A549 (cell line): ENCODE data around the gene UNC93A. TPM values are rescaled to one million over a fixed set of nuclear protein-coding genes. Genes with fewer than 3 reads are reported as not detected.

Experiments
- ATAC-seq, 2 experiments: fragments of 200-7000 bp in 1 of 2; fragments of >200 bp in 1 of 2; cut with Nextera tagmentation in 1 of 2; cut with Tn5 transposase in 1 of 2; 3 replicates each; pipeline versions ENCODE4 v1.8.0 to v1.9.1; 2018 to 2020; ENCODE audit warnings: mild to moderate bottlenecking in 1 of 2, moderate library complexity in 1 of 2
- CTCF ChIA-PET: fragments of 300-600 bp; sonication (Branson Sonifier 250); formaldehyde crosslinking; extraction: SDS; loops from one replicate; lab custom pipeline; 2021; ENCODE audit warnings: antibody characterized with exemption, inconsistent platforms; lab: Yijun Ruan, JAX
- POLR2A ChIA-PET: fragments of 350-600 bp; formaldehyde crosslinking; extraction: SDS; loops from one replicate; lab custom pipeline; 2021; ENCODE audit warnings: antibody characterized with exemption, inconsistent platforms; lab: Yijun Ruan, JAX
- DNase-seq, 2 experiments: peaks; one replicate each; pipeline versions ENCODE4 v3.0.0 to v3.0.0-alpha.2; 2011 to 2016; ENCODE audit warnings: low read depth in 1 of 2, low spot score in 1 of 2
- FAIRE-seq: peaks from 2 replicates; lab custom pipeline; 2011; peaks lifted over from hg19 to GRCh38; lab: Jason Lieb, UNC
- H3K27ac ChIP-seq, 2 experiments: fragments of >200 bp; sonication (Bioruptor Twin); formaldehyde crosslinking; 3 replicates each; pipeline ENCODE4 v1.5.1; 2016 to 2017
- H3K4me1 ChIP-seq: fragments of >200 bp; sonication (Bioruptor Twin); formaldehyde crosslinking; 3 replicates; pipeline ENCODE4 v1.6.1; 2016
- H3K4me2 ChIP-seq: fragments of >200 bp; sonication (Bioruptor Twin); formaldehyde crosslinking; 3 replicates; pipeline ENCODE4 v1.6.1; 2016
- H3K4me3 ChIP-seq: fragments of >200 bp; sonication (Bioruptor Twin); formaldehyde crosslinking; 3 replicates; pipeline ENCODE4 v1.5.1; 2016
- H3K9me3 ChIP-seq: fragments of >200 bp; sonication (Bioruptor Twin); formaldehyde crosslinking; 3 replicates; pipeline ENCODE4 v1.6.1; 2016
- CBX2 ChIP-seq: fragments of 200-600 bp; sonication (generic); IDR thresholded peaks from 2 replicates; pipeline ENCODE4 v1.6.1; 2016; ENCODE audit warnings: low read depth, mild to moderate bottlenecking, borderline replicate concordance
- CBX8 ChIP-seq: fragments of 200-600 bp; sonication (generic); IDR thresholded peaks from 2 replicates; pipeline ENCODE4 v1.6.1; 2016
- CHD2 ChIP-seq: fragments of 150-350 bp; IDR thresholded peaks from 2 replicates; pipeline ENCODE4 v1.6.1; 2014; ENCODE audit warnings: low read length; ENCODE audit not compliant: partially characterized antibody
- FOSB ChIP-seq: fragments of 250-450 bp; sonication (Bioruptor Pico); IDR thresholded peaks from 2 replicates; pipeline ENCODE4 v1.5.0; 2020; ENCODE audit warnings: mild to moderate bottlenecking, moderate library complexity
- FOSL2 ChIP-seq, 2 experiments: fragments of 450-650 bp in 1 of 2; fragments of >200 bp in 1 of 2; sonication (Bioruptor Twin) in 1 of 2; formaldehyde crosslinking; IDR thresholded peaks; 2 replicates each; pipeline versions ENCODE4 v1.5.0 to v1.6.1; 2016 to 2020; ENCODE audit warnings: mild to moderate bottlenecking in 1 of 2, moderate library complexity in 1 of 2
- FOXS1 ChIP-seq: fragments of 250-450 bp; sonication (Bioruptor Pico); IDR thresholded peaks from 2 replicates; pipeline ENCODE4 v1.5.0; 2020; ENCODE audit warnings: mild to moderate bottlenecking, moderate library complexity
- GATA3 ChIP-seq: IDR thresholded peaks from 2 replicates; pipeline ENCODE4 v1.6.1; 2012; ENCODE audit warnings: borderline replicate concordance
- JUN ChIP-seq, 2 experiments: fragments of >200 bp; sonication (Bioruptor Twin); formaldehyde crosslinking; IDR thresholded peaks; 2 replicates in 1 of 2; 3 replicates in 1 of 2; pipeline ENCODE4 v1.6.1; 2016 to 2017
- JUNB ChIP-seq: fragments of >200 bp; sonication (Bioruptor Twin); formaldehyde crosslinking; IDR thresholded peaks from 2 replicates; pipeline ENCODE4 v1.6.1; 2016
- KDM1A ChIP-seq: fragments of 200-600 bp; sonication (generic); IDR thresholded peaks from 2 replicates; pipeline ENCODE4 v1.6.1; 2016; ENCODE audit warnings: low read depth, mild to moderate bottlenecking
- NFE2L2 ChIP-seq: fragments of 150-350 bp; conservative IDR thresholded peaks from 2 replicates; pipeline ENCODE4 v1.6.1; 2014; ENCODE audit warnings: low read length
- NR3C1 ChIP-seq: fragments of >200 bp; sonication (Bioruptor Twin); formaldehyde crosslinking; IDR thresholded peaks from 3 replicates; pipeline ENCODE4 v1.6.1; 2017
- PHF8 ChIP-seq: fragments of 200-600 bp; sonication (generic); IDR thresholded peaks from 2 replicates; pipeline ENCODE4 v1.6.1; 2016; ENCODE audit warnings: low read depth, mild to moderate bottlenecking, antibody characterized with exemption, moderate library complexity, borderline replicate concordance
- RCOR1 ChIP-seq: fragments of 150-350 bp; IDR thresholded peaks from 2 replicates; pipeline ENCODE4 v1.6.1; 2014; ENCODE audit warnings: antibody characterized with exemption, low read length, low read depth
- RNF2 ChIP-seq: fragments of 200-600 bp; sonication (generic); IDR thresholded peaks from 2 replicates; pipeline ENCODE4 v1.6.1; 2016; ENCODE audit warnings: low read depth, mild to moderate bottlenecking, antibody characterized with exemption, moderate library complexity, borderline replicate concordance
- SMC3 ChIP-seq: fragments of >200 bp; sonication (Bioruptor Twin); formaldehyde crosslinking; IDR thresholded peaks from 3 replicates; pipeline ENCODE4 v1.6.1; 2018; ENCODE audit warnings: inconsistent platforms
- SREBF2 ChIP-seq: fragments of 450-650 bp; IDR thresholded peaks from 2 replicates; pipeline ENCODE4 v1.6.1; 2014; ENCODE audit warnings: mild to moderate bottlenecking, moderate library complexity
- ZC3H11A ChIP-seq: fragments of 450-650 bp; IDR thresholded peaks from 2 replicates; pipeline ENCODE4 v1.6.1; 2014; ENCODE audit warnings: antibody characterized with exemption, mild to moderate bottlenecking
- ZFP36 ChIP-seq: fragments of 450-650 bp; IDR thresholded peaks from 2 replicates; pipeline ENCODE4 v1.6.1; 2014; ENCODE audit warnings: borderline replicate concordance; ENCODE audit not compliant: partially characterized antibody
- WGBS: methylation state at CpG from one replicate; pipeline ENCODE4 v1.1.6; 2017; ENCODE audit errors: missing lambda C conversion rate; 5-methylcytosine and 5-hydroxymethylcytosine counted together
- polyA plus RNA-seq, 4 experiments: library from polyadenylated mRNA; depleted of rRNA in 3 of 4; stranded (reverse); fragments of >200 nt; fragmentation: RNase III in 1 of 4; extraction: RNeasy Plus Mini Kit Qiagen cat#74134 plus additional on column Dnase treatment in 1 of 4; gene quantifications; 2 replicates in 3 of 4; 3 replicates in 1 of 4; pipeline ENCODE4 v1.2.3, GENCODE V29; 2011 to 2017
- TF ChIP-seq, protein P1 (sequence below): IDR thresholded peaks from 2 replicates; pipeline ENCODE4 v1.6.1; 2012
- TF ChIP-seq, protein P2 (sequence below): fragments of >200 bp; sonication (Bioruptor Twin); formaldehyde crosslinking; IDR thresholded peaks from 3 replicates; pipeline ENCODE4 v1.6.1; 2016

Gene UNC93A
- polyA plus RNA-seq, 2 of the 4 experiments (the other 2 are of a cell fraction) = not detected

DNA sequence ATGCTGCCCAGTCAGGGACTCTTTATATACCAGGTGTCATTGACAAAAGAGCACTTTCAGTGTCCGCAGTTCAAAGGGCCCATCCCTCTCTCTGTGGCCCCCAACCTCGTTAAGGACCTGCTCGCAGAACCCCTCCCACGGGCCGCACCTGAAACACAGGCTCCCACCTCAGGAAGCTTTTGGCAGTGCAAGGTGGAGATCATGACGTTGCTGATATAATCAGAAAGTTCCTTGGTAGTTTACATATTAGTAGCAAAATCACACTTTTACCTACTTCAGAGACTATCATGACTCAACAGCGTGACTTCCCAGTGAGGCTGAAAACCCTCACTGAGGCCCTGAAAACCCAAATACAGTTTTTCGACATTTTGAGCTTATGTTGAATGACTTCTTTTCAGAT, 37.9 kb downstream of the UNC93A start:
- ATAC-seq (no peak), FAIRE-seq (no peak), DNase-seq (no peak)
- 48% methylated on average over 5 of the region's 8 CpGs for whole genome bisulfite sequencing
- Histone ChIP-seq H3K27ac (no peak overlapping the region), H3K4me1 (no peaks in the 10 kb centered on the region), H3K9me3 (no peaks in the 10 kb centered on the region), H3K4me2 (no peak overlapping the region), H3K4me3 (no peak overlapping the region)
- ChIA-PET POLR2A (no interaction called here), CTCF (interaction anchor here (1.0 to 2.2 kb wide), 2 partner anchors 14 to 23 kb away, joined by 3 to 8 read pairs; no protein-coding TSS in a partner anchor)
- TF ChIP-seq CBX8 (no peak), FOSL2 (IDR thresholded peaks at IDR 0.05) (no peak), FOSL2 (CRISPR knock-in tag; IDR thresholded peaks at IDR 0.05) (no peak), NR3C1 (no peak), JUN (IDR thresholded peaks at IDR 0.05) (no peak), JUNB (no peak), CBX2 (no peak), KDM1A (no peak), ZC3H11A (no peak), GATA3 (no peak)

DNA sequence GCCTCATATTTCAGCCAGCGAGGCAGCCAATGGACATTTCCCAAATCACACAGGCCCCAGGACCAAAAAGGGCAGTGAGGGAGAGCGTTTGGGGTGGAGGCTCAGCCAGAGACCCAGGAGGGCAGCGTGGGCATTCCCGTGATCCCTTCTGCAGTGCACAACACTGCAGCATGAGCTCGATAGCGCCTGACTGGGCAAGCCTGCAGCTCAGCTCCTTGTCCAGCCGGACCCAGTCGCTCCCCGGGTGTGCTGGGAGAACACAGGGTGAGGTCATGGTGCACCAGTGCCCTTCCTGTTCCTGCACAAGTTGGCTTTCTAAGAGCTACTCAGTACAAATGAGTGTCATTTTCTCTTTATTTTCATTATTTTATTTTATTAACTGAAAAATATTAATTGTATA, 39.6 kb downstream of the UNC93A start:
- ChIA-PET POLR2A (no interaction called here), CTCF (no interaction called here)
- no peaks in the 10 kb centered on the region for H3K9me3 ChIP-seq
- no peaks in the 10 kb centered on the region for H3K4me1 ChIP-seq
- H3K27ac ChIP-seq = no peak overlapping the region
- H3K4me3 ChIP-seq = no peak overlapping the region
- FAIRE-seq (no peak), ATAC-seq (no peak), DNase-seq (no peak)
- no peak overlapping the region for H3K4me2 ChIP-seq
- WGBS = 62% methylated on average over 4 of the region's 9 CpGs
- TF ChIP-seq, protein P1, sequence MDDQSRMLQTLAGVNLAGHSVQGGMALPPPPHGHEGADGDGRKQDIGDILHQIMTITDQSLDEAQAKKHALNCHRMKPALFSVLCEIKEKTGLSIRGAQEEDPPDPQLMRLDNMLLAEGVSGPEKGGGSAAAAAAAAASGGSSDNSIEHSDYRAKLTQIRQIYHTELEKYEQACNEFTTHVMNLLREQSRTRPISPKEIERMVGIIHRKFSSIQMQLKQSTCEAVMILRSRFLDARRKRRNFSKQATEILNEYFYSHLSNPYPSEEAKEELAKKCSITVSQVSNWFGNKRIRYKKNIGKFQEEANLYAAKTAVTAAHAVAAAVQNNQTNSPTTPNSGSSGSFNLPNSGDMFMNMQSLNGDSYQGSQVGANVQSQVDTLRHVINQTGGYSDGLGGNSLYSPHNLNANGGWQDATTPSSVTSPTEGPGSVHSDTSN = no peak
- TF ChIP-seq, protein P2, sequence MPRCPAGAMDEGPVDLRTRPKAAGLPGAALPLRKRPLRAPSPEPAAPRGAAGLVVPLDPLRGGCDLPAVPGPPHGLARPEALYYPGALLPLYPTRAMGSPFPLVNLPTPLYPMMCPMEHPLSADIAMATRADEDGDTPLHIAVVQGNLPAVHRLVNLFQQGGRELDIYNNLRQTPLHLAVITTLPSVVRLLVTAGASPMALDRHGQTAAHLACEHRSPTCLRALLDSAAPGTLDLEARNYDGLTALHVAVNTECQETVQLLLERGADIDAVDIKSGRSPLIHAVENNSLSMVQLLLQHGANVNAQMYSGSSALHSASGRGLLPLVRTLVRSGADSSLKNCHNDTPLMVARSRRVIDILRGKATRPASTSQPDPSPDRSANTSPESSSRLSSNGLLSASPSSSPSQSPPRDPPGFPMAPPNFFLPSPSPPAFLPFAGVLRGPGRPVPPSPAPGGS = no peak
- TF ChIP-seq SMC3 = no peak
- no peak for TF ChIP-seq CHD2
- no peak for TF ChIP-seq NFE2L2
- TF ChIP-seq RCOR1 = no peak
- no peak for TF ChIP-seq FOSB
- no peak for TF ChIP-seq RNF2
- TF ChIP-seq SREBF2 = no peak
- TF ChIP-seq FOXS1 = no peak
- TF ChIP-seq ZFP36 = no peak
- no peak for TF ChIP-seq PHF8

DNA sequence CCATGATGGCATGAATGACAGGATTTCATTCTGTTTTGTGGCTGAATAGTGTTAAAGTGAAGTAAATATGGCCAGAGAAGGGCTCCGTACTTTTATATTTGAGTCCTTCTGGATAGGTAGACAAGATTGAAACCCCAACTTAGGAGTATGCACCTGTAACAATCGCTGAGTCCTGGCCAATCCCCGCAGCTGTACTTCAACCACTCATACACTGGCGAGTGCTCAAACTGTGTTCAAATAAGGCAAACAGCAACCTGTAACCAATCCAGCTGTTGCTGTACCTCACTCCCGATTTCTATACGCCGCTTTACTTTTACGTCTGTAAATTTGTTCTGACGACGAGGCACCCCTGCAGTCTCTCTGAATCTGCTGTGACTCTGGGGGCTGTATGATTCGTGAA, 40.5 kb downstream of the UNC93A start:
- DNase-seq = no peak
- no peak for FAIRE-seq
- H3K9me3 ChIP-seq = no peaks in the 10 kb centered on the region
- no peak for ATAC-seq
- TF ChIP-seq, protein P2 = no peak
- no peak for TF ChIP-seq RCOR1
- CTCF ChIA-PET = no interaction called here
- POLR2A ChIA-PET = no interaction called here
- H3K27ac ChIP-seq = no peak overlapping the region
- 58% methylated on average over 11 of the region's 11 CpGs for WGBS
- no peak overlapping the region for H3K4me2 ChIP-seq
- H3K4me3 ChIP-seq = no peak overlapping the region
- no peaks in the 10 kb centered on the region for H3K4me1 ChIP-seq
